ENCODE data around the gene ADPRH.
"Not testable (repeated sequence)": the region's sequence is repeated elsewhere in the genome, so short reads cannot be mapped to it uniquely, and the experiment has no call there.

ADPRH gene

DNA sequence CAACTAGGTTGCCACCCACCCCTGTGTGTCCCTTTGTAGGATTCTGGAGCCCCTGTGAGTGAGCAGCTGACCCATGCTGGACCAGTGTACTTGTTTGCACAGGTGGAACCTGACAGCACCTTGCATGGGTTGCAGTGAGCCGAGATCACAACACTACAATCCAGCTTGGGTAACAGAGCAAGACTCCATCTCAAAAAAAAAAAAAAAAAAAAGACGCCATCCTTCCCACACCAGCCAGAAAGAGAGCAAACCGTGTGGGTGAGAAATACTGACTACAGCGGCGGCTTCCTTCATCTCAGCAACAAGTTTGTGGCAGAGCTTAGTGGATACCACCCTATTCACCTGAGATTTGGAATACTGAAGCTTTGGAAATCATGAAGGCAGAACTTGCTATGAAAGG is 19.1 kb upstream of the ADPRH start:
- no peak for DNase-seq

- no peak for DNase-seq
These were observed 16.9 kb upstream of the ADPRH start for GRCh38 chr3:119562307-119562961.

GRCh38 chr3:119563334-119563733 is 16.0 kb upstream of the ADPRH start:
- not testable (repeated sequence) for DNase-seq

GRCh38 chr3:119569156-119569555 is 10.1 kb upstream of the ADPRH start:
- no peak for DNase-seq

- DNase-seq: no peak
These were observed 9.1 kb upstream of the ADPRH start for GRCh38 chr3:119570229-119570628.

DNA sequence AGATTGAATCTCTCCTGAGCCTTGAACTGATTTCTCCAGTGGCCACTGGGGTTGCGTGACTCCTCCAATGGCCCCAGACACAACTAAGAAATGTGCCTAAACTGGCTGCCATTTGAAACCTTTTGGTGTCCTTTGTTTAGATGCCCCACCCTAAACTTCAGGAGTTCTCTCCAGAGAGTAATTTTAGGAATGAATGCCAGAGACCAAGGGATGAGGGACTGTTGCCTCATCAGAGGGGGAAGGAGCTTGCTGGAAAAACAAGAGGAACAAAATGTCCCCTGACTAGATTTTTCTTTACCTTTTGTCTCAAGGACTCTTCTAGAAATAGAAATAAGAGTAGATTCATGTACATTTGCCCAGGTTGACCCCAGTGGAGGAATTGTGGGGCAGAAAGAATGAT is 8.1 kb upstream of the ADPRH start:
- DNase-seq: no peak

- DNase-seq: no peak
These were observed 7.6 kb upstream of the ADPRH start for GRCh38 chr3:119571688-119572087.

DNA sequence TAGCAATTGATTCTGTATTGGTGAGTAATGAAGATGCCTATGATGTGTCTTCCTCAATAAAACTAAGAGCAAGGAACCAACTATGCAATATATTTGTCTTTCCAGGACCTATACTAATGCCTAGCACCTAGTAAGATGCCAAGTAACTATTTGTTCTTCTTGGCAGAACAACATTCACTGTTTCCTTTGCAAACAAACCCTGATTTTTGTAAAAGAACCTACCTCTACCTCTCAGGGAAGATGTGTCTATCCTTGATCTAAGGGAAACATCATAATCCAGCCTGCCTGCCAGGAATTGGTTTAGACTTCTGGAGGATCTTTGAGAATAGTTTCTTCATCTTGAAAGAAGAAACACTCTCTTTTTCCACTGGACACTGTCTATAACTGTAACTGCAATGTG is 3.8 kb upstream of the ADPRH start:
- DNase-seq: no peak

GRCh38 chr3:119580067-119580760 is 922 bp downstream of the ADPRH start:
- peak; percentile 60 for DNase-seq

GRCh38 chr3:119582178-119582577 is 2.9 kb downstream of the ADPRH start:
- DNase-seq: no peak

DNA sequence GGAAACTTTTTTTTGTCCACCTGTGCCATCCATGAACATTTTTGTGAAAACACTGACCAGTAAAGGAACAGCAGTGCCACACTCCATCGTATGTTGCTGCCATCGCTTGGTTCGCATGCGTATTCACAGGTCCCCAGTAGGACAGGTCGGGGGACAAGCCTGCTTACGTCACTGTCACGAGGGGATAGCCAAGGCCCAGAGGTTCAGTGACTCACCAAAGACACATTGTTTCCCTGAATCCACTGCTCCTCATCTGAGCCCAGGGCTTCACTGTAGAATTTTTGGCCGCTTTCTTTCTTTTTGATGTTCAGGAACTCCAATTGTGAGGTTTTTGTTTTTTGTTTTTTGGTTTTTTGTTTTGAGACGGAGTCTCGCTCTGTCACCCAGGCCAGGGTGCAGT is 5.9 kb downstream of the ADPRH start:
- no peak for DNase-seq

DNA sequence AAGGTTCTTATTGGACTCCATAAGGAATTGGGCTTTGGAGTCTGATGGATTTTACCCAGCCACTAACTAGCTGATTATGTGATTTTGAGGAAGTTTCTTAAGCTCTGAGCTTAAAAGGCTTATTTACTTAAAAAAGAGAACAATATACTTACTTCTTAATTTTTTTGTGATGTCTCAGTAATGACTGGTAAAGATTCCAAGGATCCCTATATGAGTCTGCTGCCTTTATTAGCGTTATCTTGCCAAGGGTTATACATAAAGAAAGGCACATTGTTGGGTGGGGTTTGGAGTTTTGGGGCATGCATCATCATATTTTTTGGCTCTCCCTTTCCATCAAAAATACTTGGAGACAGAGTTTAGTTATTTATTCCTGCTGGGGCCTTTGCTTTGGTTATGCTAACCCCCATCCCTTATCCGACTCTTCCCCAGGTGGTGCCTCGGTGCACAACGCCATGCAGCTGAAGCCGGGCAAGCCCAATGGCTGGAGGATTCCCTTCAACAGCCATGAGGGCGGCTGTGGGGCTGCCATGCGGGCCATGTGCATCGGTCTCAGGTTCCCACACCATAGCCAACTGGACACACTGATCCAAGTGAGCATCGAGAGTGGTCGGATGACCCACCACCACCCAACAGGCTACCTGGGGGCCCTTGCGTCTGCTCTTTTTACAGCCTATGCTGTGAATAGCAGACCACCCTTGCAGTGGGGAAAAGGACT is 6.7 kb downstream of the ADPRH start:
- no peak for DNase-seq

- no peak for DNase-seq
These were observed 7.5 kb downstream of the ADPRH start for GRCh38 chr3:119586733-119587172.

- DNase-seq: no peak
These were observed 8.8 kb downstream of the ADPRH start for GRCh38 chr3:119588112-119588511.

- no peak for DNase-seq
These were observed 9.9 kb downstream of the ADPRH start for GRCh38 chr3:119589102-119589773.

GRCh38 chr3:119590706-119591105 is 11.4 kb downstream of the ADPRH start:
- no peak for DNase-seq

DNA sequence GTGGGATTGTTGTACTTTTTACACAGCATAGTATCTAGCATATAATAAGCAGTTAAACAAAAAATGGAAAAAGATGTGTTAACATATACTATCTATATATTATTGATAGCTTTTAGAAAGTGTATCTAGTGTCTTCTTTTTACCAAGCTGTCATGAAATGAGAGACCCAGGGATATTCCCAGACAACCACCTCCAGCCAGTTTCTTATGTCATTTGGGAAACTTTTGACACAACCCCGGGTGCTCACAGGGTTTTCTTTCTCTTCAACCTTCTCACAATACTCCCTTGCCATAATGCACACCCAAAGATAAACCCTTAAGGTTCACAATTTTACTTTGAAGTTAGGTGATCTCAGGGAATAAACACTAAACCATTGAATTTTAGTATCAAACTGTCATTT is 13.6 kb downstream of the ADPRH start:
- no peak for DNase-seq

DNA sequence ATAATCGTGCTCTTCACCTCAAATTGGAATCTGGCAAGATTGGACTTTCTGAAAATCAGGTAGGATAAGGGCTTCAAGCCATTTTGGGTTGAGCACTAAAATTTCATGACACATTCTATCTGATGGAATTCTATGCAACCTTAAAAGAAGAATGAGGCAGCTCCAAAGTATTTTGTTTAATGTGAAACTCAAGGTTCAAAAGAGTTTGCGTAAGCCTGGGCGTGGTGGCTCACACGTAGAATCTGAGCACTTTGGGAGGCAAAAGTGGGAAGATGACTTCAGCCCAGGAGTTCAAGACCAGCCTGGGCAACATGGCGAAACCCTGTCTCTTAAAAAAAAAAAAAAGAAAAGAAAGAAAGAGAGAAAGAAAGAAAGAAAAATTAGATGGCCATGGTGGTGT is 14.8 kb downstream of the ADPRH start:
- DNase-seq: no peak

DNA sequence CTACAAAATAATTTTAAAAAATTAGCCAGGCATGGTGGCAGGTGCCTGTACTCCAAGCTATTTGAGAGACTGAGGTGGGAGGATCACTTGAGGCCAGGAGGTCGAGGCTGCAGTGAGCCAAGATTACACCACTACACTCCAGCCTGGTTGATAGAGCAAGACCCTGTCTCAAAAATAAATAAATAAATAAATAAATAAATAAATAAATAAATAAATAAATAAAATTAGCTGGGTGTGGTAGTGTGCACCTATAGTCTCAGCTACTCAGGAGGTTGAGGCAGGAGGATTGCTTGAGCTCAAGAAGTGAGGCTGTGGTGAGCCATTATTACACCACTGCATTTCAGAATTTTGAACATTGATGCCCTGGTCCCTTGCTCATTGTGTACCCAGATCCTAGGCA is 15.6 kb downstream of the ADPRH start:
- not testable (repeated sequence) for DNase-seq

GRCh38 chr3:119595639-119596334 is 16.5 kb downstream of the ADPRH start:
- no peak for DNase-seq

GRCh38 chr3:119596398-119596797 is 17.1 kb downstream of the ADPRH start:
- no peak for DNase-seq

DNA sequence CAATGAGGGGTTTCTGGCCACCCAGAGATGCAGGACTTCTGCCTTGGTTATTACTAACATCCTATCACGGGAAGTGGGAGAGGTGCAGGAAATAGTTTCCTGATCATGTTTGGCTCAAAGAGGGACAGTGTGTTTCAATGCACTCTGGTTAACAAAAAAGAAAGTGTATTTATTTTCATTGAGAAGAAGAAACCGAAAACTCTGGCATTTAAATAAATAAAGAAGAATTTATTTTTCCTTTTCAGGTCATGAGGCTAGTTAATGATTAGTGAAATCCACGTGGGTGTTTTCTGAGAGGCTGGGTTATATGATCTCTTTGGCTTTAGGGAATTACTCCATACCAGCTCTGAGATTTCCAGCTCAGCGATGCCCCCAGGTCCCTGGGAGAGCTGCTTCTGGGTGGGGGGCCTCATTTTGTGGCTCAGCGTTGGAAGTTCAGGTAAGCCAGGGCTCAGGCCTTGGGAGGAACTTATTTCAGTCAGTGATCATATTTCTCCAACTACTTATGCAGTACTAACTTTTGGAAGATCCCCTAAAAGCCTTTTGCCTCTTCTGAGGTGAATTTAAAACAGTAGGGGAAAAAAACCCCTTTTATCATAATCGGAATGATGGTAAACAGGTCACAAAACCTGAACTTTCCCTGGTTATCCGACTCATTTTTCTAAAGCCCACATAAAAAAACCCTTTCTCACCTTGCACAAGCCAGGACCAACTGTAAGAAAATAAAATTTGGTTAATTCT is 18.4 kb downstream of the ADPRH start, which contains the start of gene PLA1A:
TSS of gene PLA1A (plus strand) at position 338 of the 741 bp plus-strand sequence. CDS start at position 367, 29 bp downstream.
- DNase-seq: no peak
